LNCaP clone FGC (cell line): Measurements from ENCODE around the gene CDC25C.

ENCODE experiments used
- DNase-seq: peaks from one replicate; pipeline ENCODE4 v3.0.0-alpha.2; 2011; ENCODE audit warnings: low read depth
- H3K4me3 ChIP-seq: 2 replicates; pipeline ENCODE4 v1.5.1; 2011; ENCODE audit warnings: mild to moderate bottlenecking, low read depth, low read length, control low read depth
- TF ChIP-seq, protein P1 (sequence below): IDR thresholded peaks from 2 replicates; pipeline ENCODE4 v1.5.1; 2012; ENCODE audit warnings: mild to moderate bottlenecking; ENCODE audit not compliant: control insufficient read depth, insufficient read depth; ENCODE audit errors: extremely low read depth

The CDC25C gene

DNA sequence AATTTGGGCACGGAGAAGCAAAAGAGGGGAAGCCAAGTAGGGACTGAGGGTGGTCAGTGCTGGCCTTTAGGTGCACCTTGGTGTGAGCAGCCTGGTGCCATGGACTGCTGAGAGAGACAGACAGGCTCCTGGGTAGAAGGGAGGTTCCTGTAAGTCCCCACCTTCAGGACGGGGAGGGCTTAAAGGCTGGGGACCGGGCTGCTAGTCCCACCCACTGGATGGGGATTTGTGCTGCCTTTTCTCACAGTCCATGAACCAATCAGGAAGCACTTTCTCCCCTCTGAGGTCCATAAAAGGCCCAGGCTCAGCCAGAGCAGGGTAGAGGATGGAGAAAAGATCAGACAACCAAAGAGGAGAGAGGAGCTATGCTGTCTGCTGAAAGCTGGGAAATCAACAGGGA lies 15.2 kb downstream of the CDC25C start:
- no peak overlapping the region for H3K4me3 ChIP-seq
- TF ChIP-seq, protein P1, sequence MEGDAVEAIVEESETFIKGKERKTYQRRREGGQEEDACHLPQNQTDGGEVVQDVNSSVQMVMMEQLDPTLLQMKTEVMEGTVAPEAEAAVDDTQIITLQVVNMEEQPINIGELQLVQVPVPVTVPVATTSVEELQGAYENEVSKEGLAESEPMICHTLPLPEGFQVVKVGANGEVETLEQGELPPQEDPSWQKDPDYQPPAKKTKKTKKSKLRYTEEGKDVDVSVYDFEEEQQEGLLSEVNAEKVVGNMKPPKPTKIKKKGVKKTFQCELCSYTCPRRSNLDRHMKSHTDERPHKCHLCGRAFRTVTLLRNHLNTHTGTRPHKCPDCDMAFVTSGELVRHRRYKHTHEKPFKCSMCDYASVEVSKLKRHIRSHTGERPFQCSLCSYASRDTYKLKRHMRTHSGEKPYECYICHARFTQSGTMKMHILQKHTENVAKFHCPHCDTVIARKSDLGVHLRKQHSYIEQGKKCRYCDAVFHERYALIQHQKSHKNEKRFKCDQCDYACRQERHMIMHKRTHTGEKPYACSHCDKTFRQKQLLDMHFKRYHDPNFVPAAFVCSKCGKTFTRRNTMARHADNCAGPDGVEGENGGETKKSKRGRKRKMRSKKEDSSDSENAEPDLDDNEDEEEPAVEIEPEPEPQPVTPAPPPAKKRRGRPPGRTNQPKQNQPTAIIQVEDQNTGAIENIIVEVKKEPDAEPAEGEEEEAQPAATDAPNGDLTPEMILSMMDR, result no peak
- DNase-seq, result no peak

DNA sequence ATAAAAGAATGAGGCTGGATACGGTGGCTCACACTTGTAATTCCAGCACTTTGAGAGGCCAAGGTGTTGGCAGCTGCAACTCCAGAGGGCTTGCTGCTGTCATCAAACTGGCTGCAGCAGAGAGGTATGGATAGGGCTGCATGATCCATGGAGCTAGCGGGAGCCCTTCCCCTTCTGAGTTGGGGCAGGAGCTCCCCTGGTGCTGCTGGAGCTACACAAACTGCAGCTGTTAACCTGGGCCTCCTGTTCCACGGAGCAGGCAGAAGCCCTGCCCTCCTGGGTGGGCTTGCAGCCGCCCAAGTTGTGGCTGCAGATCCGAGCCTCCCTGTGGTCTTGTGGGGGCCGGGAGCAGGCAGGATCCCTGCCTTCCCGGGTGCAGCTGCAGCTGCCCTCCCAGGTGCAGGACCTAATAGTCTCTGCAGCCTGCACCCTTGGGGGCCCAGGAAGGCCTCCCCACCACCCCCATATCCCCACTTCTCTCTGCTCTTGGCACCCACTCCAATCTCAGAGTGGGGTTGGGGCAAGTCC lies 15.8 kb downstream of the CDC25C start:
- no peak for DNase-seq
- H3K4me3 ChIP-seq, result no peak overlapping the region
- TF ChIP-seq, protein P1, result no peak

DNA sequence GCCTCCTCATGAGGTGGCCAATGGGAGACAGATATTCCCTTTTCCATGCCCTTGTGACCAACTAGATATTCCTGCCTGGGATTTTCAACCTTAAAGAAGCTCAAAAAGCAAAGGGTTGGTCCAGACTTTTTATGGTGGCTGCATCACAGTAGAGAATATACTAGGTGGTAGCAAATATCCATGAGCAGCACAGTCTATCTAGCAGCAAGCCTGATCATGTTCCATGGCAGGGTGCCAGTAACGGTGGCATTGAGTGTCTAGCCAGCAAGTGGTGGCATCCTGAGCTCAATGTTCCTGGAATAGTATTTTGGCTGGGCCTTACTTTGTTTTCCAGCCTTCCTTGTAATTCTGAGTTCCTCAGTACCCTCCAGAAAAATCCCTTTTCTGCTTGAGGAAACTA lies 25.8 kb downstream of the CDC25C start:
- DNase-seq, result peak; percentile 10
- TF ChIP-seq, protein P1, result no peak
- H3K4me3 ChIP-seq, result no peak overlapping the region

DNA sequence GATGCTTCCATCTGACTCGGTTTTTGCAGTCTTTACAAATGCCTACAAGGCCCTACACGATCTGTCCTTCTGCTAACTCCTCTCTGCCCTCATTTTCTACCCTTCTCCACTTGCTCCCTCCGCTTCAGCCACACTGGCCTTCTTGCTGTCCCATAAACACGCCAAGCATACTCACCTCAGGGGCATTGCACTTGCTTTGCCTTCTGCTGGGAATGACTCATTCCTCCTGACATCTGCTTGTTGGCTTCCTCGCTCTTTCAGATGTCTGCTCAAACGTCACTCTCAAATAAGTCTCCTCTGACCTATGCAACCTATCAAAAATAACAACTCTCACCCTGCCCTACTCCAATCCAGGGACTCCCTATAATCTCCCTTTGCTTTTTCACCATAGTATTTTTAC lies 28.2 kb downstream of the CDC25C start:
- no peak for DNase-seq
- TF ChIP-seq, protein P1, result no peak
- H3K4me3 ChIP-seq, result no peak overlapping the region

DNA sequence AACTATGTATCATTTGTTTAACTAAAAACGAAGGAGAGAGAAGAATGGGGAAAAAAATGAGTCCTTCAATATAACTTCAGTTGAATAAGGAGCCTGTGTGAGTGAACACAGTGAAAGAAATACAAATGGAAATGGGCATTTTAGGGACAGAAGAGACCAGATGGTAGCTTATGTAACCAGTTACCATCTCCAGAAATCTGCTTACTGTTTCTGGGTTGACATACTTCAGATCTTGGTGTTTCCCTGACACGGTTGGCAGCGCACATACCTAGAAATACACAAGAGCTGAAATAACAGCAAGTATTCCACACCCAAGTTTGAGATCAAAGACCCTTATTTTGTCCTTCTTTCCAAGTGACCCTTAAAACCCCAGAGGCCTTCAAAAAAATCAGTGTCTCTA lies 42.3 kb downstream of the CDC25C start:
- H3K4me3 ChIP-seq, result no peak overlapping the region
- TF ChIP-seq, protein P1, result no peak
- no peak for DNase-seq

DNA sequence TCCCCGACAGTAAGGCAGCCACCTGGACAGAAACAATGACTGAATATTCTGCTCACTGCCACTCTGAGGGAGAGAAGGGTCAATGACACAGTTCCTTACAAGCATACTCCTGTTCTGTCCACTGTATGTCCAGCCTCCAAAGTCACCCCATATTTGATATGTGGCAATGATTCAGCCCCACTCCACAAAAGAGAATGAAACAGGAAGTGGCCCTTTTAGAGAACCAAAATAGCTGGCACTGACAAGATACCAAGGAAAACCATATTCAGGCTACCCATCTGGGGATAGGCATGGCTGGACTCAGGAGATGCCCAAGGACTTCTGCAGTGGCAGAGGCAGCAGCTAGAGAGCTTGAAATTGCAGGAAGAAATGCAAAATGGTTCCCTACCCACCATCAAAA lies 44.4 kb downstream of the CDC25C start:
- TF ChIP-seq, protein P1, result no peak
- no peak overlapping the region for H3K4me3 ChIP-seq
- no peak for DNase-seq
